Activated CD8-positive, alpha-beta memory T cell treated with anti-CD3 and anti-CD28 coated beads for 24 hours (primary cell): ENCODE data around the gene XK.
A peak's percentile ranks its signal among the peaks of the same experiment; 100 is the strongest.
"Not testable (repeated sequence)": the region's sequence is repeated elsewhere in the genome, so short reads cannot be mapped to it uniquely, and the experiment has no call there.

Experiments used
- DNase-seq: peaks from one replicate; pipeline ENCODE4 v3.0.0-alpha.2; 2020

Gene XK, protein sequence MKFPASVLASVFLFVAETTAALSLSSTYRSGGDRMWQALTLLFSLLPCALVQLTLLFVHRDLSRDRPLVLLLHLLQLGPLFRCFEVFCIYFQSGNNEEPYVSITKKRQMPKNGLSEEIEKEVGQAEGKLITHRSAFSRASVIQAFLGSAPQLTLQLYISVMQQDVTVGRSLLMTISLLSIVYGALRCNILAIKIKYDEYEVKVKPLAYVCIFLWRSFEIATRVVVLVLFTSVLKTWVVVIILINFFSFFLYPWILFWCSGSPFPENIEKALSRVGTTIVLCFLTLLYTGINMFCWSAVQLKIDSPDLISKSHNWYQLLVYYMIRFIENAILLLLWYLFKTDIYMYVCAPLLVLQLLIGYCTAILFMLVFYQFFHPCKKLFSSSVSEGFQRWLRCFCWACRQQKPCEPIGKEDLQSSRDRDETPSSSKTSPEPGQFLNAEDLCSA

DNA sequence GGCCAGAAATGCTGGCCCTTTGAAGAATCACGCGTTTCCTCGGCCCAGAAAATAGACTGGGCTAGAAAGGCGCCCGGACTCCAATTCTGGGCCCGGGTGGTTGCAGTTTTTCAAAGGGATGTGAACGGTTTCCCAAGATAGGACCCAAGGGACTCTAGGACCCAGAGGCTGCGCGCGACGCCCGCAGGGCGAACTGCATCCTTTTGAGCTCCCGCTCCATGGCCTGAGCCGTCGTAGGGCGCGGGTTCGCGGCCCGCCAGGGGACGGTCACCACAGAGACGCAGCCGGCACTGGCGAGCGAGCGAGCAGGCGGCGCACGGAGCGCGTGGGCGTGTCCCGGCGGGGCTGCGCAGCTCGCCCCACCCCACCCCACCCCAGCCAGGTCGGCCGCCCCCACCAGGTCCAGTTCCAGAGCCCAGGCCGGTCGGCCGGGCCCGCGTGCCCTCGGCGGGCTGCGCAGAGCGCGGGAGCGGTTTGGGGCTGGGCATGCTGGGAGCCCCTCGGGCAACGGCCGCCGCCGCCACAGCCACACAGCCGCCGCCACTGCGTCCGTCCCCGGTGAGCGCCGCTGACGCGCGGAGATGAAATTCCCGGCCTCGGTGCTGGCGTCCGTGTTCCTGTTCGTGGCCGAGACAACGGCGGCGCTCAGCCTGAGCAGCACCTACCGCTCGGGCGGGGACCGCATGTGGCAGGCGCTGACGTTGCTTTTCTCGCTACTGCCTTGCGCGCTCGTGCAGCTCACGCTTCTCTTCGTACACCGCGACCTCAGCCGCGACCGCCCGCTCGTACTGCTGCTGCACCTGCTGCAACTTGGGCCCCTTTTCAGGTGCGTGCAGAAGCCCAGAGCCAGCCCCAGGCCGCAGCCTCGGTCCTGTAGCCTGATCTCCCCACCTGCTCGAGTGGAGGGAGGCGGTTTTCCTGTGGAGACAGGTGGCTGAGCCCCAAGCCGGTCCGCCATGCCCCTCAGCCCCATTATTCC, at the start of gene XK:
XK (plus strand) TSS at position 411 of the 979 bp plus-strand sequence; CDS start at position 582, 171 bp downstream.
- DNase-seq: peak; percentile 74

- no peak for DNase-seq
Observed at GRCh38 chrX:37638047-37638446, 47.5 kb upstream of the XK start.

DNA sequence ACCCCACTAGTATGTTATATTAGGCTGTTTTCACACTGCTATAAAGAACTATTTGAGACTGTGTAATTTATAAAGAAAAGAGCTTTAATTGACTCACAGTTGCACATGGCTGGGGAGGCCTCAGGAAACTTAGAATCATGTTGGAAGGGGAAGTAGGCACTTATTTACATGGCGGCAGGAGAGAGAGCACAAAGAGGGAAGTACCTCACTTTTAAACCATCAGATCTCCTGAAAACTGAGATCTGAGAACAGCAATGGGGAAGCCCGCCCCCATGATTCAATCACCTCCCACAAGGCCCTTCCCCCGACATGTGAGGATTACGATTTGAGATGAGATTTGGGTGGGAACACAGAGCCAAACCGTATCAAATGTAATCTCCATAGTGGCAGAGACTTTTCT, 45.4 kb upstream of the XK start:
- no peak for DNase-seq

DNA sequence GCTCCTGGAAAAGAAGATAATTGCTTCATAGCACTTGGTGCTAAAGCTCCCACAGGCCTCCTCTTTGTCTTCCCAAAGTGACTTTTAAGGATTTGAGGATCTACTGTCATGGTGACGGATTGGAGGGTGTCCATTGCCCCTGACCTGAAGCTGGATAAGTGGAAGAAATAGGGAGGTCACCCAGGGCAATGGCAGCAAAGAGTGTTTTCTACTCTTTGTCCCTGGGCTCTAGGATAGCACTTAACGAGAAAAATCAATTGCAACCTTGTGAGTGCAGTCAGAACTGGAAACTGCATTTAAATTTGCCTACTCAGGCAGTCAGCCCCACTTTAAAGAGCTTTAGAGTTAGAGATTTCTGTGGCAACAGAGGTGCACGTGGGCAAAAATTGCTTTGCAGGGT, 43.7 kb upstream of the XK start:
- DNase-seq: no peak

DNA sequence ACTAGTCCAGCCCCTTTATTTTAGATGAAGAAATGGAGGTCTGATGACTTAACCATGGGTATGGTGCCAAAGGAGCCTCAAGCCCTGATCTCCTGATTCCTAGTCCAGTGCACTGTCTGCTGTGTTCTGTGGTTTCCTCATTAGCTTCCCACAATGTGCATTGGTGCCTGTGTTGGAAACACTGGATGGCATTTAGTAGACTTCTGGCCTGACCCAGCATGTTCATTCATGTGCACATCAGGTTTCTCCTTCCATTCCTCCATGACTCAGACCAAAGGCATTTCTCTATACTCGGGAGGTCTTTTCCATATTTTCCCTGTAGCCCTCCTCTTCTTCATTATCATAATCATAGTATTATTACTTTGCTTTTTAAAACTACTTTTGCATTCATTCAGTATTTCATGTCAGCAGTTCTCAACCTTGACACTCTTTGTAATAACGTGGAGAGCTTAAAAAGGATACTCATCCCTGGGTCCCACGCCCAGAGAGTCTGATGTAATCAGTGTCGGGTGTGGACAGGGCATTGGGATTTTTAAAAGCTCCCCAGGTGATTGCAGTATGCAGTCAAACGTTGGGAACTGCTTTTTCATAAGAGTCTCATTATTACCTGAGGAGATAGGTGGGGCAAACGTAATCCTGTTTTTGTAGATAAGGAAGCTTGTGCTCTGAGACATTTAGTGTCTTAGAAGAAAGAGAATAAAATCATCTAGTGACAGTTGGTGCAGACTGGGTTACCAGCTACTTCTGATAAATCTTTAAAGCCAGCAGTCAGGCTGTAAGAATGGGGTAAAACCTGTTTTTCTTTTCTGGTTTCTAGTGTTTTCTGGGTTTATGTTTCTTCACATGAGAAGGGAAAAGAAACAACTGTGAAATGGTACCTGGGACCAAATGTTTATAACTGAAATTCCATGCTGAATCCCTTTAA, 40.9 kb upstream of the XK start:
- no peak for DNase-seq

DNA sequence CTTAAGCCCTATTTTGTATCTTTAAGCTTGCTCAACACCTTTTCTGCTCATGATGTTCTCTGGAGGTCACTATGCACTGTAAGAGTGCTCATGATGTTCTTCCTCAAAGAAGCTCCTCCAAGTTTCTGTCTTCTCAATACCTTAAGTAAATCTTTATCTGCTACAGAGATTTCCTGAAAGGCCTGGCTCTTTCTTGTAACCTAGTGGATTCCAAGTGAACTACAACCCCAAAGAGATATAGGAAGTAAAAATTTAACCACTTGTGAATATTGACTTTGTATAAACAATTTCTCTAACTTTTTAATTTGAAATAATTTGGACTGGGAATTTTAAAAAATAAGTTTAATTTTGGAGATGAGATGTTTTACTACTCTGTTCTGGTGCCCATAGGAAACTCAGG, 39.3 kb upstream of the XK start:
- DNase-seq: no peak

DNA sequence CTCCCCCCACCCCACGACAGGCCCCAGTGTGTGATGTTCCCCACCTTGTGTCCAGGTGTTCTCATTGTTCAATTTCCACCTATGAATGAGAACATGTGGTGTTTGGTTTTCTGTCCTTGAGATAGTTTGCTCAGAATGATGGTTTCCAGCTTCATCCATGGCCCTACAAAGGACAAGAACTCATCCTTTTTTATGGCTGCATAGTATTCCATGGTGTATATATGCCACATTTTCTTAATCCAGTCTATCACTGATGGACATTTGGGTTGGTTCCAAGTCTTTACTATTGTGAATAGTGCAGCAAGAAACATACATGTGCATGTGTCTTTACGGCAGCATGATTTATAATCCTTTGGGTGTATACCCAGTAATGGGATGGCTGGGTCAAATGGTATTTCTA, 34.7 kb upstream of the XK start:
- DNase-seq: not testable (repeated sequence)

DNA sequence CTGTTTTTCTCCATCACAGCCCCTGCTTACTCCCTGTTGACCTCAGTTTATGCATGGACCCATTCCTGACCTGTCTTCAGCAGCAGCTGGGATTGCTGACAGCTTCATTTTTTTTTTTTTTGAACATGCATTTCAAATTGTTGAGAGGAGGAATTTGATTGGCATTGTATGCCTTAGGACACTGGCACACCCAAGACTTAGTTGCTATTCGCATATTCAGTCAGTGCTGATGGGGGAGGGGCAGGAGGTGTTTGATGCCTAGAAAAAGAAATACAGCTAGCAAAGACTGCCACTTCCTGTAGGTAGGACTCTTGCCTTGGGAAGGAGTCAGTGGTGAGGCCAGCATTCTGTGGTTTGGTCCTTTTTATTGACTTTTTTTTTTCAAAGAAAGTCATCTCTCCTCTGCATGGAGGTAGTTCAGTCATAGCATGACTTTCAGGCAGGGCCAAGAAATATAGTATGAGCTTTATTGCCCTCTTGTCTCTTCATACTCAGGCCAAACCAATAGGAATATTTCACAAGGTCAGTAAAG, 33.6 kb upstream of the XK start:
- DNase-seq: no peak

DNA sequence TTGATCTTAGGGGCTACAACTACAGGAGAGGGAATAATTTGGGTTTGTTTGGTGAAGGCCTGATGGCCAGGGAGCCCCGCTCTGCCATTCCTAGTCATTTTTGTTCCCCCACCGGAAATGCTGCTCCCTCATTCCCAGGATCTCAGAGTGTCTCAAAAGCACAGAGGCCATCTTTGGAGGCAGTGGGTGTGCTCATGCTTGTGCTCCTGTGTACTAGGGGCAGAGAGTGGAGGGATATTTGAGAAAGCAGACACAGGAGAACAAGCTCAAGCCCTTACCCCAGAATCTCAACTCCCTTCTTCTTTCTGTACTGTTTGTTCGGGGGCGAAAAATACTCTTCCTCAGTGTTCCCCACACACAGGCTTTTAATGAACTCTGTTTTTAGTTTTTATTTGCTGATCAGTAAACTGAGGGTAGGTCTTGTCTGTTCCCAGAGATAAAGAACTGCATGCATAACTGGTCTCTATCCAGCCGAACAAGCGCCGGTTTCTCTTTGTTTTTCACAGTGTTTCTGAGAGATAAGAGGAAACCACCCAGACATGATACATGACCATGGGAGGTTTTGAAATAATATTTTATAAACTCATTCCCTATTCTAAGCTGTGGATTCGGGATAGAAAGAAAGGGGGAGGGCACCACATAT, 32.9 kb upstream of the XK start:
- DNase-seq: no peak

DNA sequence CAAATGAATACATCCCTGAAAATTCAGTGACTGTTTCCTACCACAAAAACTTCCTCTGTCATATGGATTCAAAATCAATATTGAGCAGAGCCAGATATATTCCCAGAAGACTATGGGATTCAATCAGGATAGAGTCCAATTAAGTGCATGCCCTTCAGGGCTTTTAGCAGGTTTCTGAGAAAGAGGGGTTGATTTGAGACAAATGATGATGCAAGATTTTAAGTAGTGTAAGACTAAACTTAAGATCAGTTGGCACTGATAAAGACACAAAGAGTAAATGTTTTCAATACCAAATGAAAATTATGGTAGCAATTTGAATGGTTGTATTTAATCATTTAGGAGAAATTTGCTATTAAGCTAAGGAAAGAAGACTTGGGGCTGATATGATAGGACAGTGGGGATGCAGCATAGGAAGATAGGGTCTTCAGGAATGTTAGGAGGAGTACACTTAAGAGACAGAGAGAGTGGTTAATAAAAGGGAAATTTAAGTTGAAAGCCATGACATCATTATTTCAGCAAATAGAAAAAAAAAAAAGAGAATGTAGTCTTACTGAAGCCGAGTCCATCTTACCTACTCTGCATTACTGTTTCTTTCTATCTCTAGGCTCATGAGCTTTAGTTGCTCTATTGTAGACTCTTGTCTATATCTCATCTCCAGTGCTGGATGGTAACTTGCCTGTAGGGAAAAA, 32.0 kb upstream of the XK start:
- no peak for DNase-seq

- no peak for DNase-seq
Observed at GRCh38 chrX:37658343-37659030, 27.1 kb upstream of the XK start.

- no peak for DNase-seq
Observed at GRCh38 chrX:37659047-37659446, 26.5 kb upstream of the XK start.

- no peak for DNase-seq
Observed at GRCh38 chrX:37662181-37662580, 23.4 kb upstream of the XK start.

GRCh38 chrX:37666516-37666915, 19.1 kb upstream of the XK start:
- DNase-seq: no peak

- no peak for DNase-seq
Observed at GRCh38 chrX:37667141-37667540, 18.4 kb upstream of the XK start.

- no peak for DNase-seq
Observed at GRCh38 chrX:37672563-37672962, 13.0 kb upstream of the XK start.

DNA sequence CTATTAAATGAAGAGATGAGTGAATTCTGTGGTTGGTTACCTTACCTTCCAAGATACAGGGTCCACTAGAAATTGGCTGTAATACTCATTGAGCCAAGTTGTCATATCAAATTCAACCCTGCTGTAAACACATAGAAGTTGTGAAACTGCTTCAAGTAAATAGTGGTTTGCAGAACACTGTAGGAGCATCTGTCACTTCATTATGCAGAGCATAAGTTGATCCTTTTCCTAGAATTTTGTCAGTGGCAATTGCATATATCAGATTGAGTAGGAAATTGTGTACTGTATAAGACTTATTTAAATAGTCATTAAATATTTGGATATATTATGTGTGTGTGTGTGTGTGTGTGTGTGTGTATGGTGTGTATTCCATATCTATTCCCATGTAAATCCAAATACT, 8.8 kb upstream of the XK start:
- no peak for DNase-seq

- no peak for DNase-seq
Observed at GRCh38 chrX:37677243-37677642, 8.3 kb upstream of the XK start.

DNA sequence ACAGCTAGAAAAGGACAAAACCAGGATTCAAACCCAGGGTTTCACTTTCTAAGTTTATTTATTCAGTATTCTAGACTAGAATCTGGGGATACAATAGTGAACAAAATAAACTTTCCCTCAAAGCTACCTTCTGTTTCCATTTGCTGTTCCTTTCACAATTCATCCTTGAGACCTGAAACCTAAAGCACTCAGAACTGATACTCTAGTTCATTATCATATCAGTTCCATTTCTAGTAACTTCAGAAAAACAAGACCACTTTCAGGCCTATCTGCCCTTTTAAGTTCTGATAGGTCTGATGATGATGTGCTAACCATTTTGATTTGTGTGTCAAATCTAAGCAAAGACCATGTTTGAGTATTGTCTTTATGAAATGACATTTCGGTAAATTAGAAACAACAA, 7.8 kb upstream of the XK start:
- DNase-seq: no peak

GRCh38 chrX:37678574-37678973, 7.0 kb upstream of the XK start:
- DNase-seq: no peak

DNA sequence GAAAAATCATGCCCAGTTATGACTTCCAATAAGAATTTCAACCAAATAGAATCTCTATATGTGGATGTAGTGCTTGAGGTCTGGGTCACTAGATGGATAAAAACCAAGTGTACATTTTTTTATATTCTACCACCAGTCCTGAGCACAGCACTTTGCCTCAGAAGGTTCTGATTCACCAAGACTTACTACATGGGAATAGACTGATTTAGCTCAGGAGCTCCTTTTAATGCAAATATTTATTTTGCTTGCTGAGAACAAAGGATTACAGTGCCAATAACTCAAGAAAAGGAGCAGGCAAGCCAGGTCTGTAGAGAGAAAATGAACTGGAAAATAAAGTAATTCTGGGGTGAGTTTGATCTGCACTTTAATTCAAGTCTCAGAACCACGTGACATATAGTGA, 6.4 kb upstream of the XK start:
- no peak for DNase-seq
